T-helper 1 cell treated with Interleukin-12 subunit alpha and Interleukin-12 subunit beta and Interleukin-4 antibody, amounts not matched to agents 30 ng/mL and 1 ng/mL, for 36 hours (primary cell): ENCODE measurements around the gene CAPN9. TPM values are rescaled to one million over a fixed set of nuclear protein-coding genes. Genes with fewer than 3 reads are reported as not detected.

Experiments used
- intact Hi-C: fragments of 100-400 bp; cut with micrococcal nuclease; formaldehyde crosslinking; loops from one replicate; pipeline ENCODE4 v1.15.1; 2024
- total RNA-seq: library from RNA; stranded (reverse); gene quantifications from 2 replicates; pipeline ENCODE4 v1.2.3, GENCODE V29; 2022

Gene CAPN9
- total RNA-seq, 1 donor from 2014 or later: not detected

DNA sequence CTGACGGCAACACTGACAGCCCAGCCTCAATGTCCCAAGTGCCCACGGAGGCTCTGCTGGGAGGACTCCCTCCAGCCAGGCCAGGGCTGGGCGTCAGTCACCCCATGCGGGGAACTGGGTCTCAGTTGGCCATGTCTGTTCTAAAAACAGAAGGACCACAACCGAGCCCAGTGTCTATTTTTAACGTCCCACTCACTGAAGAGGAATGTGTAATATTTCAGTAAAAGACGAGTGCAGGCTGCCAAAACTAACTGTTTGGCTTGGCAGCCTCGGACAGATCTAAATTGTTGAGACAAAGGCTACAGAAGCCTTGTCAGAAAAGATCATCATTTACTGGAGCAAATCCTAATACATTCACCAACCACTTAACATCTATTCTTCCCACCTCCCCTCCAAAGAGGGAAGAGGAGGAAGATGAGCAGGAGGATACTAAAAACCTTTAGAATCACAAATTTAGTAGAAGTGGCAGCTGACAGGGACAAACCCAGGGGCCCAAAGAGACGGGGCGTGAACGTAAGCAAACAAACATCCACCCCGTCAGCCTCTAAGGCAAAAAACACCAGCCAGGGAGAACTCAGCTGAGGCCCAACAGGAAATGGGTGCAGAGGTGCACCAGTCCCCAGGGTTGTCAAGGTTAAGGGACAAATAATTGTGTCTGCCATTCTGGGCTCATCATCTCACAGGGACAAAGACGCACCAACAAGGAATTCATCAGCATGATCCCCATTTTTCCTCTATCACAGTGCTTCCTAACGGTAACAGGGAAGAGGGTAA, 102.5 kb downstream of the CAPN9 start:
- intact Hi-C loops: no loop called here

DNA sequence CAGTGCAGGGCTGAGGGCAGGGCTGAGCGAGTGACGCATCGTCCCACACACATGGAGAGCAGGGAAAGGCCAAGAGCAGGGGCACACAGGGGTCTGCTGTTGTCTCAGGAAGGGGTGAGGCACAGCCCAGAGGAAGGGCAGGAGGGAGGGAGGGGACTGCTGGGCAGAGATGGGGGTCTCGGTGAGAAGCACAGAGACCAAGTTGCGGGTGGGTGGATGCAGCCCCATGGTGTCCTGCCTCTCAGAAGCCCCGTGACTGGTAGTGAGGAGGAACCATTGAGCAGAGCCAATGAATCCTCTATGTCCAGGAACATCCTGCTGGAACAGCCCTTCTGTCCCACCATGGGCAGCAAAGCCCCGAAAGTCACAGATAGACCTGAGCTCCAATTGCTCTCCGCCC, 103.4 kb downstream of the CAPN9 start:
- intact Hi-C loops: no loop called here

DNA sequence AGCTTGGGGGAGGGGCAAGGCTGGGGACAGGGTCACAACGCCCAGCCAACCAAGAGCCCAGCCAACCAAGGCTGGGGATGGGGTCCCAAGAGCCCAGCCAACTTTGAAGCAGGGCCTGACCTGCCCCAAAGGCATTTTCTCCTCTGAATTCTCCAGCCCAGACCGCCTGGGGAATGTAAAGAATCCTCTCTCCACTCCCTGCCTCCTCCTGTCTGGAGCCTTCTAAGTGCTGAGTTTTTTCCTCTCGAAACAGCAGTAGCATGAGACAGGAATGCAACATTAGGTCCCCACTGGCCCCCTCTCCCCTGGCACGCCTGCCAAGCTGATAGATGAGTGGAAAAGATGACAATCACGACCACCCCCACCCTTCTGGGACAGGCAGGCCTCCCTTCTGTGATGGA, 104.1 kb downstream of the CAPN9 start:
- intact Hi-C loops: no loop called here

Other genes with a start within 250 kb of the CAPN9 start
- 32.6 and 35.4 TPM in 2 replicates for gene COG2, start 104.9 kb upstream of the CAPN9 start, total RNA-seq
- gene AGT, start 33.3 kb upstream of the CAPN9 start, total RNA-seq: not detected in 2 replicates
- gene C1orf198, start 121.1 kb downstream of the CAPN9 start, total RNA-seq: 3.2 and 3.6 TPM in 2 replicates
- 28.8 and 35.7 TPM in 2 replicates for gene TTC13, start 231.5 kb downstream of the CAPN9 start, total RNA-seq
- gene ARV1, start 231.7 kb downstream of the CAPN9 start, total RNA-seq: 11.7 and 12.7 TPM in 2 replicates